SK-N-SH (cell line): ENCODE data around the gene TCEAL2.

ENCODE experiments used
- CHD2 ChIP-seq: fragments of 150-350 bp; IDR thresholded peaks from 2 replicates; pipeline ENCODE4 v1.6.1; 2018; ENCODE audit warnings: low read length; ENCODE audit not compliant: partially characterized antibody
- EP300 ChIP-seq, 2 experiments: IDR thresholded peaks; 2 replicates each; pipeline versions ENCODE4 v1.4.0 to v1.6.1; 2012; ENCODE audit warnings: borderline replicate concordance in 1 of 2, low read depth in 1 of 2, low read length in 1 of 2
- EZH2phosphoT487 ChIP-seq: fragments of 200-600 bp; sonication (generic); IDR thresholded peaks from 2 replicates; pipeline ENCODE4 v1.6.1; 2017; ENCODE audit warnings: low read depth, mixed run types, mild to moderate bottlenecking, antibody characterized with exemption, moderate library complexity, borderline replicate concordance
- RAD21 ChIP-seq: IDR thresholded peaks from 2 replicates; pipeline ENCODE4 v1.6.1; 2012; ENCODE audit warnings: mild to moderate bottlenecking, low read length
- TCF12 ChIP-seq: IDR thresholded peaks from 2 replicates; pipeline ENCODE4 v1.4.0; 2012
- TF ChIP-seq, protein P1 (sequence below): fragments of 200-600 bp; sonication (generic); IDR thresholded peaks from 2 replicates; pipeline ENCODE4 v1.6.1; 2017; ENCODE audit warnings: antibody characterized with exemption, mild to moderate bottlenecking, moderate library complexity

DNA sequence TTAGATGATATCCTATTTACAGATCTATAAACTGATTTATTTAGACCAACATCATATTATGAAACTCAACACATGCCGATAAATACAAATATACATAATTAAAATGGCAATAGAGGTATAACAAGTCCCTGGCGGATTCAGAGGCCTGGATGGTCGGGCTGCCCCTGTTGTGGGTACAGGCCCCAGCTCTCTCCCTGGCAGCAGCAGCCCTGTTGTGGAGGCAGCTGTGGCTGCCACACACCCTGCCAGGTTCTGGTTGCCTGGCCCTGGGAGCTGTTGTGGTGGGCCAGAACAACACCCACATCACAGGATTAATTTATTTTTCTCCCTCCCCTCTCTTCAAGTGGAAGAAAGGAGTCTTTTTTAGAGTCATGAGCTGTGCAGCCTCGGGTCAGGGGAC, 12.1 kb upstream of the TCEAL2 start:
- no peak for TF ChIP-seq TCF12
- TF ChIP-seq EZH2phosphoT487 = no peak
- no peak for TF ChIP-seq RAD21
- TF ChIP-seq CHD2 = no peak
- TF ChIP-seq, protein P1, sequence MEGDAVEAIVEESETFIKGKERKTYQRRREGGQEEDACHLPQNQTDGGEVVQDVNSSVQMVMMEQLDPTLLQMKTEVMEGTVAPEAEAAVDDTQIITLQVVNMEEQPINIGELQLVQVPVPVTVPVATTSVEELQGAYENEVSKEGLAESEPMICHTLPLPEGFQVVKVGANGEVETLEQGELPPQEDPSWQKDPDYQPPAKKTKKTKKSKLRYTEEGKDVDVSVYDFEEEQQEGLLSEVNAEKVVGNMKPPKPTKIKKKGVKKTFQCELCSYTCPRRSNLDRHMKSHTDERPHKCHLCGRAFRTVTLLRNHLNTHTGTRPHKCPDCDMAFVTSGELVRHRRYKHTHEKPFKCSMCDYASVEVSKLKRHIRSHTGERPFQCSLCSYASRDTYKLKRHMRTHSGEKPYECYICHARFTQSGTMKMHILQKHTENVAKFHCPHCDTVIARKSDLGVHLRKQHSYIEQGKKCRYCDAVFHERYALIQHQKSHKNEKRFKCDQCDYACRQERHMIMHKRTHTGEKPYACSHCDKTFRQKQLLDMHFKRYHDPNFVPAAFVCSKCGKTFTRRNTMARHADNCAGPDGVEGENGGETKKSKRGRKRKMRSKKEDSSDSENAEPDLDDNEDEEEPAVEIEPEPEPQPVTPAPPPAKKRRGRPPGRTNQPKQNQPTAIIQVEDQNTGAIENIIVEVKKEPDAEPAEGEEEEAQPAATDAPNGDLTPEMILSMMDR = no peak
- no peak for TF ChIP-seq EP300 (IDR thresholded peaks at IDR 0.05; ENCODE audit: borderline replicate concordance in 1 of 2, low read depth in 1 of 2, low read length in 1 of 2)
